DMS 273 (cell line): ENCODE results near the gene SLAMF6.

Experiments used
- DNase-seq: peaks from one replicate; lab custom pipeline; 2025; ENCODE audit not compliant: unreplicated experiment; lab: John Stamatoyannopoulos, UW

SLAMF6 gene

DNA sequence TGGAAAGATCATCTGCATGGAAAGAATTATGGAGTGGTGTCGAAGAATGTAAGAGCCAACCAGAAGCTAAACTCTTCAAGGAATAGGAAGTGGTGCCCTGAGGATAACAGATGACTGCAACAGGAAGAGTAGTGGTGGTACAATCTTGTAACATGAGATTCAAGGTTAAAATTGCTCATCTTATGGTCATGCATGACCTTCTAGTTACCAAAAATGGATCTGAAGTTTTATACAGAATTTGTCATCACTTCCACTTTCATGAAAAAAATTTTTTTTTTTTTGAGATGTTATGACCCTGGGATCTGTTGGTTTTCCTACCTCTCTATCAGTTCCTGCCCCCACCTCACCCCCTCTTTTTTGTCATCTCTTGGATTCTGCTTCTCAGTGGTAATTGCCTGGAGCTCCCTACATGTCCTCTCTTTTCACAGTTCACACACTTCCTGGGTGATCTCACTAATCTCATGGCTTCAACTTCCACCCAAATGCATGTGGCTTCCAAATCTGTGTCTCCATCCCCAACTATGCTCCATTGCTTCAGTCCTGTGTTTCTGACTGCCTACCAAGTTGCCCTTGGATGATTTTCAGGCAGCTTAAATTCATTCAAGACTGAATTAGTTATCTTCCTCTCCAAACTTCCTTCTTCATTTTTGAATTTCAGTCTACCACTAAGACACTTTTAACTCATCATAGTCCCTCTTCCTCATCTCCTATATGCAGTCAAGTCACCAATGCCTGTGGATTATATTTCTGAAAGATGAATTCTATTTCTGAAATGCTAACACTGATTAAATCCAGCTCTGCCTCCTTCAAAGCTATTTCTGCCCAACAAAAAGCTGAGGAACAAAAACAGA, 48.4 kb downstream of the SLAMF6 start:
- DNase-seq, result no peak

- DNase-seq, result no peak
Observed at GRCh38 chr1:160472112-160472511, 50.9 kb downstream of the SLAMF6 start.

GRCh38 chr1:160471253-160471652, 51.8 kb downstream of the SLAMF6 start:
- no peak for DNase-seq

DNA sequence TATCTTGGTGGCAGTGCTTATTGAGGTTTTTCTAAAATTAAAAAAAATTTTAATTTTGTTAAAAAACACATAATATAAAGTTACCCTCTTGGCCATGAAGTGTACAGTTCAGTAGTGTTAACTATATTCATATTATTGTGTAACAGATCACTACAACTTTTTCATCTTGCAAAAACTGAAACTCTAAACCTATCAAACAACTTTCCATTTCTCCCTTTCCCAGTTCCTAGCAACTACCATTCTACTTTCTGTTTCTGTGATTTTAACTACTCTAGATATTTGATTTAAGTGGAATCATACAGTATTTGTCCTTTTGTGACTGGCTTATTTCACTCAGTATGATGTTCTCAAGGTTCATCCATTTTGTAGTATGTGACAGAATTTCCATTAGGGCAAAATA, 55.5 kb downstream of the SLAMF6 start:
- no peak for DNase-seq

GRCh38 chr1:160466961-160467360, 56.1 kb downstream of the SLAMF6 start:
- DNase-seq, result no peak

- DNase-seq, result no peak
Observed at GRCh38 chr1:160465123-160465522, 57.9 kb downstream of the SLAMF6 start.

- DNase-seq, result no peak
Observed at GRCh38 chr1:160460683-160461287, 62.3 kb downstream of the SLAMF6 start.

GRCh38 chr1:160460214-160460642, 62.8 kb downstream of the SLAMF6 start:
- no peak for DNase-seq

DNA sequence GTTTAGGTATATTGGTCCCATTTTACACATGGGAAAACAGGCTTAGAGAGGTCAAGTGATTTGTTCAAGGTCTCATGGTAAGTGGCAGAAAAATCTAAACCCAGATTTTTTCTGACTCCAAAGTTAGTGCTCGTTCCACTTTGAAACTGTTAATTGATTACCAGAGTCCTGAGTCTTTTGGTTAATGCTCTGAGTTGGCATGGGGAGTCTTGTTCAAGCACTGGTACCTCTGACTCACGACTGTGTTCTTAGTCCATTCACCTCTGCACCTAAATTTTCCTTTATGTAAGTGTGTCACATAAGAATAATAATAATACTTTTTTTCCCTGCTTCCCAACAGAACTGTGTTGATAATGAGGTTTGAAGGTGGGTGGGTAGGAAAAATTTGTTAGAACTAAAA, 63.4 kb downstream of the SLAMF6 start:
- no peak for DNase-seq

DNA sequence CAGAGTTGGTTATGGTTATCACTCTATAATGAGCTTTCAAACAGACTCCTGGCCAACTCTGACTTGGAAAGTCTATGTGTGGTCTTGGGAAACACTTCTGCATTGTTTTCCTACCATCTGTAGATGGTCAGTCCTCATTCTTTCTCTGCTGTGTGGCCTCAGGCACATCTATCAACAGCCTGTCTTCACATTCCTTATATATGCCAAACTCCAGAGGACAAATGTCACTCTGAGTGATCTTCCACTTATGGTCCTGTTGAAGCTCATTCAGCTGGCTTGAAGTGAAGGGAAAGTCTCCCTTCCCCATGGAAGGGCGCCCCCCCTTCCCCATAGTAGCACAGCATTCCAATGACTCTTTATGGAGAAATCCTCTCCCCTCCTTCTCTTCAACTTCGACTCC, 64.0 kb downstream of the SLAMF6 start:
- DNase-seq, result no peak

DNA sequence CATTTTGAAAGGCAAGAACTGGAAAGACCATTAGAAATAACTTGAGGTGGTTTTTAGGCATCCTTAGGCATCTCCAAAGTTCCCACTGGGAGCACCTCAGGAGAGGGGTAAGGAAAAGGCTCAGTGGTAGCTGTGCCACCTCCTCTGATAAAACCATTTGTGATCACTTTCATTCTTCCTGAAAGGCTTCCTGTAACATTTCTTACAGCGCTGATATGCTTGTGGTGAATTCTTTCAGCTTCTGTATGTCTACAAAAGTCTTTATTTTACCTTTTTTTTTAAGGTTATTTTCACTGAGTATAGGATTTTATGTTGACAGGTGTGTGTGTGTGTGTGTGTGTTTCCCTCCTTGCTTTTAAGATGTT, 67.9 kb downstream of the SLAMF6 start:
- no peak for DNase-seq

GRCh38 chr1:160454371-160455152, 68.5 kb downstream of the SLAMF6 start:
- DNase-seq, result no peak

DNA sequence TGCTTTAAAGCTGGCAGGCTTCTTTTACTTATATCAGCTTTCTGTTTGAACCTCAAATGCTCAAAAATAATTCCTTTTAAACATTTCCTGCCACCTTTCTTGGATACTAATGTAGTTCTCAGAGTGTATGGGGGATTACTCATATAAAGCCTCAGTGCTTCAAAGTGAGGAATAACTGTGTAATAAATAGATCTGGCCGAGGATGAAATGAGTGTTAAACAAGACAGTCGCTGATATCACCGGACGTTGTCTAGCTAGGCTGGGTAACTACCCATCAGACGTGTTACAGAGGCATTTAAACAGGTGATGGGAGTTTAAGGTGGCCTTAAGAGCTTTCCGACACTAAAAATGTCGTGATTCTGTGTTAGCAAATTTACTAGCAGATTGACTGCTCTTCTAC, 69.6 kb downstream of the SLAMF6 start:
- DNase-seq, result no peak

DNA sequence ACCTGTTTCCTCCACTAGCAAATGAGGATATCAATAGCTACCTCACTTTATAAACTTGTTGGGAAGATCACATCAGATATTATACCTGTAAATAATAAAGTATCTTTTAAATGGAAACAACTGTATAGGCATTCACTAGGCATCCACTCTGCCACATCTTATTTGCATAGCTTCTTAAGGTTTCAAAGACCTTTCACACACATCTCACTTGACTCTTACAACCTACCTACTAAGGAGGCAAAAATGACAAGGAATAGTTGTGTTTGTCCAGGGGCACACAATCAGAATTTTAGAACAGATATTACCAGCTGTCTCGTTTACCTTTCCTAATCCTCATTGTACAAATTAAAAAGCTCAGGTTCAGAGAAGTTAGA, 71.2 kb downstream of the SLAMF6 start:
- no peak for DNase-seq

DNA sequence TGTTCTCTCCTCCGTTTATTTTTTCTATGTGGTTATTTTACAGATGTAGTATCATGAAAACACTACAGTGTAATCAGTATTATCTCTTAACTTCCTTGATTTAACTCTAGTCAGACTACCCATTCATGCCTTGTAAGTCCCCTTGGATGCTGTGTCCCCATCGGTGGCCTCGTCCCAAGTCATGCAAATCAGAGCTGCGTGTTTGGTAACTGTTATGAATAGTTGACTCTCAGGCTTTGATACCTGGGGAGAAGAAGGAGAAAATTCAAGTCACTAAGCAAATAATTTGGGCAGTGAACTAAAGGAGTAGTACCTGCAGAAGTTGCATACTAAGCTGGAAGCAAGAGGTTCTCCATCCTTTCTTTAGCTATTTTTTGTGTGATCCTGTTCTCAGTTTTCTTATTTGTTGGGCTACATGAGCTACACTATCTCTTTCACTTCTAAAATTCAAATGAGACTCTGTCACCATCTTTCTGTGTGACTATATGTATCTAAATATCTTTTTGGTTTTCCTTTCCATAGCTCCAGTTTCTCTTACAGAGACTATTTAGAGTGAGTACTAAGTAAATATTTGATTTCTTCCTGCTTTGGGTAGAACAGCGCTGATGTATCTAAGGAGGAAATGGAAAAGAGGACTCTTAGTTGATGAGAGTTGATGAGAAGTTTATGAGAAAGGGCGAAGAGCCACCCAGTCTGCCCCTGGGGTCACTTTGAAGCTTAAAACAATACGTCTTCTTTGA, 71.8 kb downstream of the SLAMF6 start:
- no peak for DNase-seq

GRCh38 chr1:160449494-160449893, 73.6 kb downstream of the SLAMF6 start:
- DNase-seq, result no peak

DNA sequence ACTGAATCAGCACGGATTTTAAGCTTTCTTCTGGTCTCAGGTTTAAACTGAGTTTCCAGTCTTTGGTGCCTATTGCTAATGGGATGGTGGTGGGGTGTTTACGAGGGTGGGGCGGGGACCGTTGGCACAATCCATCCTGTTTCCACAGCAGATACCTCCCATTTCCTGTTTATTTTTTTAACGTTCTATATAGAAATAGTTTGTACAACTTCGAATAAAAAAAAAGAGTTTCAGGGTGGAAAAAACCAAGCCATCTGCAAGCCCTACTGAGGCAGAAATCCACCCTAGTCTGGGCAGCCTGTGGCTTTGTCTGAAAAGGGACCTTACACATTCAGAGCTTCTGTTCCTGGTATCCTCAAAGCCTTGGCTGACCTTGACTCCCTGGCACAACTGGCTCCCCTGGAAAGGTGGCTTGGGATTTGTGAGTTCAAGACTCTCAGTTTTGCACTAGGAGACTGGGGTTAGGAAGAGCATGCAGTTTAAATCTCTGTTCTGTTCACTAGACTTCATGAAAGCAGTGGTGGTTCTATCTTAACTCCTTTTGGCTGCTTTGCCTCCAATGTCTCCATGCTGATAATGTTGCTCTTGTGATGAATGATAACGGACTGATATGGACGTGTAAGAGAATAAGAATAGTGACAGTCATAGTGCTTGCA, 76.0 kb downstream of the SLAMF6 start:
- no peak for DNase-seq

- DNase-seq, result no peak
Observed at GRCh38 chr1:160439718-160440117, 83.3 kb downstream of the SLAMF6 start.

- DNase-seq, result no peak
Observed at GRCh38 chr1:160438935-160439334, 84.1 kb downstream of the SLAMF6 start.

DNA sequence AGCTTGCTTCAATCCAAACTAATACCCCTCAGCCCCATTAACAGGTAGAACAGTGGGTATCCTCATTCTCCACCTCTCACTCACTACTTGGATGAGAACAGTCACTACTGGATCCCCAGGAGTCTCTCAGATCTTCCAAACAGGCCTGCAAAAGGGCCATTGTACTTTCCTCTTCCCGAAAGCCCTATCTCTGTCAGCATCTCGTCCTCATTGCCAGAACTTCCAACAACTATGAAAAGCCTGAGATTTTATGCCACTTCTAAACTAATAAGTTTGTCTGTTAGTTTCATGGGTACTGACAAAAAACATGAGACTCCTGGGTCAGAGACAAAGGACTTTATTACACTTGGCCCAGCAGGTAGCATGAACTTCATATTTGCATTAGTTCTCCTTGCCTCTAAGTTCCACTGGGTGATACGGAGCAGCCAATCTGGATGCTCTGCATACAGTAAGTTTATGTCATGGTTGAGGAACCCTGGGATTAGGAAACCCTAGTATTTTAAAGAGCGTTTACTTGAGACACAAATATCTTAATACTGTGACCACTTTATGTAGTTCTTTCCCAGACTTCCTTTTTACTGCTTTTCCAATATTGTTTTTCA, 84.6 kb downstream of the SLAMF6 start:
- no peak for DNase-seq
